DND-41 (cell line): Measurements from ENCODE around the gene ETAA1.

Experiments
- EZH2 ChIP-seq: IDR thresholded peaks from 3 replicates; pipeline ENCODE4 v1.6.1; 2012; ENCODE audit warnings: borderline replicate concordance, low read depth, mild to moderate bottlenecking, moderate library complexity, low read length, inconsistent platforms; ENCODE audit not compliant: severe bottlenecking
- TF ChIP-seq, protein P1 (sequence below): IDR thresholded peaks from 2 replicates; pipeline ENCODE4 v1.5.1; 2012; ENCODE audit warnings: borderline replicate concordance, low read length, moderate library complexity, mild to moderate bottlenecking; ENCODE audit not compliant: poor library complexity, severe bottlenecking; ENCODE audit errors: extremely low read depth

DNA sequence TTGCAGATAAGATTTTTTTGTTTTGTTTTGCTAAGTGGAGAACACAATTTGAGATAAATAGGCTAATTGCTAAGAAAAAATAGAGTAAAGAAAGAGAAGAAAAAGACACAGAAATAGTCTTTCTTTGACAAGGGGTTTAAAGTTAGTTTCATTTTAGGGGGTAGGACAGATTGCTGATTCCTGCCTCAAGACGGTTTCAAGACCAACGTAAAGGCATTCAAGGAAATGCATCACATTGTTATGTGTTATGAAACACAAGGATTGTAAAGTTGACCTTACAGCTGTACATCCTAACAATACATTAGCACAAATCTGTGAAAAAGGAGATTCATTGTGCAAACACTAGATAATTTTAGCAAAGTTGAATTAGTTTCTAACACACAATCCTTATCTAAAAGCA lies 22.7 kb upstream of the ETAA1 start:
- TF ChIP-seq, protein P1, sequence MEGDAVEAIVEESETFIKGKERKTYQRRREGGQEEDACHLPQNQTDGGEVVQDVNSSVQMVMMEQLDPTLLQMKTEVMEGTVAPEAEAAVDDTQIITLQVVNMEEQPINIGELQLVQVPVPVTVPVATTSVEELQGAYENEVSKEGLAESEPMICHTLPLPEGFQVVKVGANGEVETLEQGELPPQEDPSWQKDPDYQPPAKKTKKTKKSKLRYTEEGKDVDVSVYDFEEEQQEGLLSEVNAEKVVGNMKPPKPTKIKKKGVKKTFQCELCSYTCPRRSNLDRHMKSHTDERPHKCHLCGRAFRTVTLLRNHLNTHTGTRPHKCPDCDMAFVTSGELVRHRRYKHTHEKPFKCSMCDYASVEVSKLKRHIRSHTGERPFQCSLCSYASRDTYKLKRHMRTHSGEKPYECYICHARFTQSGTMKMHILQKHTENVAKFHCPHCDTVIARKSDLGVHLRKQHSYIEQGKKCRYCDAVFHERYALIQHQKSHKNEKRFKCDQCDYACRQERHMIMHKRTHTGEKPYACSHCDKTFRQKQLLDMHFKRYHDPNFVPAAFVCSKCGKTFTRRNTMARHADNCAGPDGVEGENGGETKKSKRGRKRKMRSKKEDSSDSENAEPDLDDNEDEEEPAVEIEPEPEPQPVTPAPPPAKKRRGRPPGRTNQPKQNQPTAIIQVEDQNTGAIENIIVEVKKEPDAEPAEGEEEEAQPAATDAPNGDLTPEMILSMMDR, result no peak
- TF ChIP-seq EZH2, result no peak
